Measurements from ENCODE around the gene HPCAL1.
"Not testable (repeated sequence)": the region's sequence is repeated elsewhere in the genome, so short reads cannot be mapped to it uniquely, and the experiment has no call there.

The HPCAL1 gene

DNA sequence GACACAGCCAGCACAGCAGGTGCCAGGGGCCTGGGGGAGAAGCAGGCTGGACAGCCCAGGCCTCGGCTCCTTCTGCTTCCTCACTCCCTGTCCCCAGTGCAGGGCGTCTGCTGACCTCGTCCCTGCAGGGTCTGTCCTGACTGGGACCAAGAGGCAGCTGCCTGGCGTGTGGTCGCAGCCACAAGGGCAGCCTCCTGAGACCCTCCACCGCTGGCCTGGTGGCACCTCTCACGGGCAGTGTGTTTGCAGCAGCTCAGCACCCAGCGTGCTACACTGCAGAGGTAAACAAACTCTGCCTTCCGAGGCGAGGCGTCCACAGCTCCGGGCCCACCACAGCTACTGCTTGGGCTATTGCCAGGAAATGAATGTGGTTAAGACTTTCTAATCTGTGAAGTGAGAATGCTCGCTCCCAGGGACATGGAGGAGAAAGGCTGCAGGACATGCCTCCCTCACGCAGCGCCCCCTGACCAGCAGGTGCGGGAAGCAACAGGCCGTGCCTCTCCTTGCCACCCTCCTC is 46.1 kb upstream of the HPCAL1 start:
- no peak for DNase-seq (ENCODE audit: low read depth in 2 of 2)
- H3K4me3 ChIP-seq (replicated peaks in 1 of 2; ENCODE audit: low read depth in 2 of 2, low read length in 2 of 2) = no peak overlapping the region
- TF ChIP-seq CTCF (IDR thresholded peaks at IDR 0.05; ENCODE audit: low read depth, low read length) = no peak

DNA sequence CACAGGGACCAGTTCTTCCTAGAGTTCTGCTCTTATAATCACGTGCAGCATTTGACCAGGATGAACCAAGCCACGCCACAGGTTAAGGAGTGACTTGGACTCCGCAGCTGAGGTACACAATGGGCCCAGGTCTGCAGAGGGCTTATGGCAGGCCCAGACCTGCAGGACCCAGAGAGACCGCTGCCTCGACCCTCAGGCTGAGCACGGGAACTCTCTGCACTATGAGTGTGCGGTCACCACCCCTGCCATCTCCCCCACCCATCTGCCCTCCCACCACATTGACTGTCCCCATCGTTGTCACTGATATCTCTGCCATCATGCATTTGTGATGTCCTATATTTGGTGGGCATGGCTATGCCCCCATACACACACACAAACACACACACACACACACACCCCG is 45.7 kb upstream of the HPCAL1 start:
- H3K4me3 ChIP-seq (replicated peaks in 1 of 2; ENCODE audit: low read depth in 2 of 2, low read length in 2 of 2) = no peak overlapping the region
- DNase-seq (ENCODE audit: low read depth in 2 of 2) = no peak
- TF ChIP-seq CTCF (IDR thresholded peaks at IDR 0.05; ENCODE audit: low read depth, low read length) = no peak

DNA sequence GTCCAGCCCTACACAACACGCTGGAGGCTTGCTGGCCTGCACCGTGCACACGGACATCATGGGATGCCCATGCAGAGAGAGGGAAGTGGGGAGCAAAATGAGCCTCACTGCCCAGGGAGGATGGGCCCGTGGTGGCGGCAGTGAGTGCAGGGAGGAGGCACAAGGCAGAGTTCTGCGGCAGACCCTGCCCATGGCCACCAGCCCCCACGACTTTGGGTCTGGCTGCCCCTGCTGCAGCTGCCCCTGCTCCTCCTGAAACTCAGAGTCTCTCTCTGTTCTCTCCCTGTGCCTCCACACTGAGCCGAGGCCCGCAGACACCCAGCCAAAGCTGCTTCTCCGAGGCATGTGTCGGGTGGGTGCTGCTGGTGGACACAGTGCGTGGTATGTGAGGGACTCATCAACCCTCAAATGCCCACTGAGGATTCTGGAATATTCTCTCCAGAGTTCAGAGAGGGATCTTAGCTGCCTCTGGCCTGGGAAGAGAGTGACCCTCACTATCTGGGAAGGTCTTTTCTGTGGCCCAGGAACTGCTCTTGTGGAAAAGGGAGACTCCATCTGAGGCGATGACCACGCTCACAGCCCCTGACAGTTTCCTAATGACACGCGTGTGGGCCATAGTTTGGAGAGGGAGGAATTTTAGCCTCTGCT is 45.1 kb upstream of the HPCAL1 start:
- H3K4me3 ChIP-seq (replicated peaks in 1 of 2; ENCODE audit: low read depth in 2 of 2, low read length in 2 of 2) = no peak overlapping the region
- TF ChIP-seq CTCF (IDR thresholded peaks at IDR 0.05; ENCODE audit: low read depth, low read length) = no peak
- no peak for DNase-seq (ENCODE audit: low read depth in 2 of 2)

- no peak for DNase-seq (ENCODE audit: low read depth in 2 of 2)
- no peak for TF ChIP-seq CTCF (IDR thresholded peaks at IDR 0.05; ENCODE audit: low read depth, low read length)
- no peak overlapping the region for H3K4me3 ChIP-seq (replicated peaks in 1 of 2; ENCODE audit: low read depth in 2 of 2, low read length in 2 of 2)
Observed at GRCh38 chr2:10258326-10258725, 44.4 kb upstream of the HPCAL1 start.

GRCh38 chr2:10258726-10259125 is 44.0 kb upstream of the HPCAL1 start:
- TF ChIP-seq CTCF (IDR thresholded peaks at IDR 0.05; ENCODE audit: low read depth, low read length) = no peak
- DNase-seq (ENCODE audit: low read depth in 2 of 2) = no peak
- no peak overlapping the region for H3K4me3 ChIP-seq (replicated peaks in 1 of 2; ENCODE audit: low read depth in 2 of 2, low read length in 2 of 2)

DNA sequence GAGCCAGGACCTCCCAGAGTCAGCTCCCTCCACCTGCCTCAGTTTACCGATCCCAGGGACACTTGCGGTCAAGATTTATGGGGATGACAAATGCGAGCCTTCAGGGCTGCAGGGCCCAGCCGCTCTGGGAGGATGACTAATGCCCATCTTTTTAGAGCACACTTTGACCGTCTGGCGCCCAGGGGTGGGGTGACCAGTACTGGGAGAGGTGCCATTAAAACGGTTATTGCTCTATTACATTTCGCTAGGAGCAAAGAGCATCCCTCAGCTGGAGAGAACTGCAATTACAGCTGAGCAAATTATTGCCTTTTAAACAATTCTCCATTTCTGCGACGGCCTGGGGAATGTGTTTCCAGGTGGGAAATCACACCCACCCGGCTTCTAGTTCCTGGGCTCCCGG is 42.6 kb upstream of the HPCAL1 start:
- H3K4me3 ChIP-seq (replicated peaks in 1 of 2; ENCODE audit: low read depth in 2 of 2, low read length in 2 of 2) = no peak overlapping the region
- no peak for DNase-seq (ENCODE audit: low read depth in 2 of 2)
- TF ChIP-seq CTCF (IDR thresholded peaks at IDR 0.05; ENCODE audit: low read depth, low read length) = no peak

DNA sequence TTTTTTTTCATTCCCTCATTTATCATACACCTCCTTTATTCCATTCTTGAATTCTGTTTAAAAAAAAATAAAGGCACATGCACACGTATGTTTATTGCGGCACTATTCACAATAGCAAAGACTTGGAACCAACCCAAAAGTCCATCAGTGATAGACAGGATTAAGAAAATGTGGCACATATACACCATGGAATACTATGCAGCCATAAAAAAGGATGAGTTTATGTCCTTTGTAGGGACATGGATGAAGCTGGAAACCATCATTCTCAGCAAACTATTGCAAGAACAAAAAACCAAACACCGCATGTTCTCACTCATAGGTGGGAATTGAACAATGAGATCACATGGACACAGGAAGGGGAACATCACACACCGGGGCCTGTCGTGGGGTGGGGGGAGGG is 39.2 kb upstream of the HPCAL1 start:
- DNase-seq (ENCODE audit: low read depth in 2 of 2); H3K4me3 ChIP-seq (replicated peaks in 1 of 2; ENCODE audit: low read depth in 2 of 2, low read length in 2 of 2): not testable (repeated sequence)
